ENCODE results near the gene DYNLL1. TPM values are rescaled to one million over a fixed set of nuclear protein-coding genes. Genes with fewer than 3 reads are reported as not detected.
"Not testable (repeated sequence)": the region's sequence is repeated elsewhere in the genome, so short reads cannot be mapped to it uniquely, and the experiment has no call there.

DYNLL1 gene
- total and polyA plus RNA-seq, 2 of the 4 experiments (the other 2 are of a cell fraction): 663 to 696 TPM

DNA sequence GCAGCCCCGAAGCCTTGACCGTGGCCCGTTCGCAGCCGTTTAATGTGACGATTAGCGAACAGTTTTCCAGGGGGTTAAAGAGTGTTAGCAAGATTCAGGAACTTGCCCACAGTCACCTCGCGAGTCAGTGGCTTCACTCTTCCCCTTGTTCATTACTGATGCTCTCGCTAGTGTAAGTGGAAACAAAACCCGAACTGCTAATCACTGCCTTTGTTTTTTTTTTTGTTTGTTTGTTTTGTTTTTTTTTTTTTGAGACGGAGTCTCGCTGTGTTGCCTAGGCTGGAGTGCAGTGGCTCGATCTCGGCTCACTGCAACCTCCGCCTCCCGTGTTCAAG is 49.1 kb upstream of the DYNLL1 start:
- Histone ChIP-seq H3K23ac (ENCODE audit: low read depth, low read length) (peak overlapping the region; percentile 54), H3K4me3 (ENCODE audit: insufficient read depth, low read depth, low read length) (peak overlapping the region; percentile 99), H3K79me1 (ENCODE audit: low read depth in 1 of 2, low read length in 2 of 2) (peaks cover 21 to 46% of the 10 kb centered on the region in 2 experiments), H3K27ac (ENCODE audit: insufficient read depth, low read length) (peak overlapping the region; percentile 87), H3K4me2 (ENCODE audit: low read depth, low read length) (peak overlapping the region; percentile 94), H3K14ac (replicated peaks; ENCODE audit: low read depth, low read length) (peak overlapping the region; percentile 42; the same call in 1 of the 2 replicates), H4K5ac (ENCODE audit: low read depth, low read length) (peak overlapping the region; percentile 77), H2AFZ (replicated peaks; ENCODE audit: low read length, poor library complexity) (peak overlapping the region; percentile 97), H4K8ac (ENCODE audit: low read depth in 2 of 2, low read length in 2 of 2) (peak overlapping the region; percentile 88 to 94), H3K9ac (ENCODE audit: low read depth, low read length) (peak overlapping the region; percentile 90), H4K91ac (ENCODE audit: insufficient read depth, low read depth, low read length) (0 out of 2 replicates have a peak overlapping the region, but pooled peaks have one; percentile 4), H3K36me3 (ENCODE audit: control insufficient read depth, insufficient read depth, low read length) (peaks cover 10% of the 10 kb centered on the region), H2AK9ac (replicated peaks; ENCODE audit: low read depth, low read length, poor library complexity) (peak overlapping the region; percentile 78)
- H3K9me1 ChIP-seq (ENCODE audit: insufficient read depth, low read length); H2BK20ac ChIP-seq (ENCODE audit: low read depth, low read length); H3K4me1 ChIP-seq (ENCODE audit: control insufficient read depth, insufficient read depth, low read length); H3K18ac ChIP-seq (ENCODE audit: low read depth, low read length); H3K9me3 ChIP-seq (ENCODE audit: control insufficient read depth, insufficient read depth, low read length); H3K56ac ChIP-seq (ENCODE audit: extremely low read depth, insufficient read depth, low read length); H2BK15ac ChIP-seq (ENCODE audit: low read depth, low read length); intact Hi-C loops (cut with micrococcal nuclease); CTCF ChIA-PET; POLR2A ChIA-PET (ENCODE audit: unreplicated experiment); ATAC-seq (ENCODE audit: low read depth); DNase-seq; dilution Hi-C loops (cut with HindIII; ENCODE audit: low sequenced_read_pairs, unreplicated experiment); H3K4ac ChIP-seq (ENCODE audit: low read depth, low read length); H2AK5ac ChIP-seq (ENCODE audit: low read depth, low read length); H3K27me3 ChIP-seq (ENCODE audit: control insufficient read depth, insufficient read depth, low read length); H4K20me1 ChIP-seq (ENCODE audit: insufficient read depth, low read length); H2BK5ac ChIP-seq (ENCODE audit: low read depth, low read length, poor library complexity, severe bottlenecking); H2BK120ac ChIP-seq (ENCODE audit: low read depth, low read length): not testable (repeated sequence)
- BruUV-seq (replicated peaks): TSS peak; percentile 52
- in situ Hi-C loops (cut with MboI; ENCODE audit: low sequenced_read_pairs): loop anchor here (25.0 kb wide), 1 partner anchor 110 kb away; the partner anchor contains the start of gene PLA2G1B
- WGBS, 2 experiments (ENCODE audit: extremely low coverage in 2 of 2, insufficient read length in 1 of 2): 34% methylated on average over 5 of the region's 17 CpGs; no CpG with 5 or more reads in 1 of the 2 experiments

All from IMR-90 (cell line).